WTC11 (cell line): Measurements from ENCODE around the gene SNAP29. TPM values are rescaled to one million over a fixed set of nuclear protein-coding genes. Genes with fewer than 3 reads are reported as not detected.
"Not testable (repeated sequence)": the region's sequence is repeated elsewhere in the genome, so short reads cannot be mapped to it uniquely, and the experiment has no call there.

ENCODE experiments used
- ATAC-seq: fragments of 200-7000 bp; cut with Tn5 transposase; 2 replicates; pipeline ENCODE4 v1.10.0; 2021; ENCODE audit warnings: mild to moderate bottlenecking, moderate library complexity
- CTCF ChIA-PET: fragments of 300-600 bp; sonication (Branson Sonifier 250); formaldehyde crosslinking; loops from one replicate; lab custom pipeline; 2021; ENCODE audit warnings: antibody characterized with exemption; lab: Charles Lee
- POLR2A ChIA-PET: fragments of 350-600 bp; sonication (Branson Sonifier 250); formaldehyde crosslinking; loops from one replicate; lab custom pipeline; 2021; ENCODE audit warnings: antibody characterized with exemption; lab: Charles Lee
- DNase-seq: peaks from one replicate; pipeline ENCODE4 v3.0.0; 2021; ENCODE audit warnings: low spot score
- H3K27ac Mint-ChIP-seq: 2 replicates; pipeline ENCODE4 v1.8.0; 2021; ENCODE audit warnings: mixed read lengths
- H3K27me3 Mint-ChIP-seq: 2 replicates; pipeline ENCODE4 v1.8.0; 2021; ENCODE audit warnings: low read depth, mild to moderate bottlenecking, moderate library complexity, mixed read lengths
- H3K36me3 Mint-ChIP-seq: 2 replicates; pipeline ENCODE4 v1.8.0; 2021; ENCODE audit warnings: mixed read lengths
- H3K4me1 Mint-ChIP-seq: 2 replicates; pipeline ENCODE4 v1.8.0; 2022; ENCODE audit warnings: mixed read lengths
- H3K4me3 Mint-ChIP-seq: 2 replicates; pipeline ENCODE4 v1.8.0; 2021; ENCODE audit warnings: mild to moderate bottlenecking, moderate library complexity, mixed read lengths
- H3K9me3 Mint-ChIP-seq: 2 replicates; pipeline ENCODE4 v1.8.0; 2021; ENCODE audit warnings: mixed read lengths
- GTF2I ChIP-seq: fragments of 250-450 bp; sonication (Bioruptor Pico); conservative IDR thresholded peaks from 2 replicates; pipeline ENCODE4 v1.4.0; 2021; ENCODE audit warnings: mild to moderate bottlenecking
- RELA ChIP-seq: sonication (generic); formaldehyde crosslinking; IDR thresholded peaks from 2 replicates; pipeline ENCODE4 v1.8.1; 2022; ENCODE audit warnings: missing genetic modification reagents, mild to moderate bottlenecking, borderline replicate concordance
- ZNF263 ChIP-seq: sonication (generic); formaldehyde crosslinking; IDR thresholded peaks from 2 replicates; pipeline ENCODE4 v1.8.1; 2022; ENCODE audit warnings: low read depth, mild to moderate bottlenecking, moderate library complexity, missing genetic modification reagents
- ZNF416 ChIP-seq: fragments of 250-450 bp; sonication (Bioruptor Pico); IDR thresholded peaks from 2 replicates; pipeline ENCODE4 v1.9.0; 2021; ENCODE audit warnings: mild to moderate bottlenecking, inconsistent platforms
- total RNA-seq: library from RNA; stranded (reverse); gene quantifications from 3 replicates; pipeline ENCODE4 v1.2.3, GENCODE V29; 2021
- TF ChIP-seq, protein P1 (sequence below): sonication (generic); formaldehyde crosslinking; IDR thresholded peaks from 2 replicates; pipeline ENCODE4 v1.8.1; 2022; ENCODE audit warnings: mild to moderate bottlenecking, moderate library complexity, missing genetic modification reagents
- TF ChIP-seq, protein P2 (sequence below): sonication (generic); formaldehyde crosslinking; IDR thresholded peaks from 2 replicates; pipeline ENCODE4 v1.8.0; 2023; ENCODE audit warnings: missing genetic modification reagents, mild to moderate bottlenecking, borderline replicate concordance
- TF ChIP-seq, protein P3 (sequence below): sonication (generic); formaldehyde crosslinking; conservative IDR thresholded peaks from 2 replicates; pipeline ENCODE4 v1.8.1; 2023; ENCODE audit warnings: mild to moderate bottlenecking, low read depth, missing genetic modification reagents, moderate library complexity
- TF ChIP-seq, protein P4 (sequence below): sonication (generic); formaldehyde crosslinking; IDR thresholded peaks from 2 replicates; pipeline ENCODE4 v1.8.1; 2022; ENCODE audit warnings: low read depth, missing genetic modification reagents, borderline replicate concordance
- TF ChIP-seq, protein P5 (sequence below): sonication (generic); formaldehyde crosslinking; IDR thresholded peaks from 2 replicates; pipeline ENCODE4 v1.8.1; 2022; ENCODE audit warnings: missing genetic modification reagents, borderline replicate concordance

Gene SNAP29
- total RNA-seq, 1 experiment from 2014 or later, result 14.7 TPM

DNA sequence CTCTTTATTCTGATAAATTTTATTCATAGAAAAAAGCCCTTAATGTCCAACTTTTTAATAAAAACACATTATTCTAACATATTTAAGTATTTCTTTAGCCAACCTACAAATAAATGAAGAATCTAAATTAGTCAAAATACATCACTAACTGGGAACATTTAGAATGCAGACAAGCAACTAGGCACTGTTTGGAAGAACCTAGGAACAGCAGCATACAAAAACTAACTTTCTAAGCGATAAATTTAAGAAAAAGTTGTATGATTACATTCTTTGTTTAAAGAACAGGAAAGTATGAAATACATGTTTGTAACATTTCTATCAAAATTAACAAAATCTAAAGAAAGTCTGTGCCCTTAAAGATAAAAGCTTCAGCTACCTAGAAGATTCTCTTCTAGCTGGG lies 35.5 kb upstream of the SNAP29 start (continued):
- TF ChIP-seq, protein P1, sequence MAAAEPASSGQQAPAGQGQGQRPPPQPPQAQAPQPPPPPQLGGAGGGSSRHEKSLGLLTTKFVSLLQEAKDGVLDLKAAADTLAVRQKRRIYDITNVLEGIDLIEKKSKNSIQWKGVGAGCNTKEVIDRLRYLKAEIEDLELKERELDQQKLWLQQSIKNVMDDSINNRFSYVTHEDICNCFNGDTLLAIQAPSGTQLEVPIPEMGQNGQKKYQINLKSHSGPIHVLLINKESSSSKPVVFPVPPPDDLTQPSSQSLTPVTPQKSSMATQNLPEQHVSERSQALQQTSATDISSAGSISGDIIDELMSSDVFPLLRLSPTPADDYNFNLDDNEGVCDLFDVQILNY (CRISPR knock-in tag), result no peak

DNA sequence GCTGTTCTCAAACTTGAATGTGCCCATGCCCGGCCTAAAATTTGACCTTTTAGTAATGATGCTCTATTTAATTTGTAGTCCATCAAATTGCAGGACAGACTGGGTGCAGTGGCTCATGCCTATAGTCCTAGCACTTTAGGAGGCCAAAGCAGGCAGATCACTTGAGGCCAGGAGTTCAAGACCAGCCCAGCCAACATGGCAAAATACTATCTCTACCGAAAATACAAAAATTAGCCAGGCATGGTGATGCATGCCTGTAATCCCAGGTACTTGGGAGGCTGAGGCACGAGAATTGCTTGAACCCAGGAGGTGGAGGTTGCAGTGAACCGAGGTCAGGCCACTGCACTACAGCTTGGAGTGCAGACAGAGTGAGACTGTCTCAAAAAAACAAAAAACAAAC lies 33.6 kb upstream of the SNAP29 start:
- not testable (repeated sequence) for H3K4me3 Mint-ChIP-seq, H3K27me3 Mint-ChIP-seq, ATAC-seq, H3K4me1 Mint-ChIP-seq, DNase-seq, H3K9me3 Mint-ChIP-seq, H3K27ac Mint-ChIP-seq, H3K36me3 Mint-ChIP-seq
- POLR2A ChIA-PET, result interaction anchor here (0.6 kb wide), 1 partner anchor 24 kb away, joined by 3 read pairs; no protein-coding TSS in a partner anchor
- CTCF ChIA-PET, result interaction anchor here (1.3 kb wide), 1 partner anchor 60 kb away, joined by 6 read pairs; no protein-coding TSS in a partner anchor

DNA sequence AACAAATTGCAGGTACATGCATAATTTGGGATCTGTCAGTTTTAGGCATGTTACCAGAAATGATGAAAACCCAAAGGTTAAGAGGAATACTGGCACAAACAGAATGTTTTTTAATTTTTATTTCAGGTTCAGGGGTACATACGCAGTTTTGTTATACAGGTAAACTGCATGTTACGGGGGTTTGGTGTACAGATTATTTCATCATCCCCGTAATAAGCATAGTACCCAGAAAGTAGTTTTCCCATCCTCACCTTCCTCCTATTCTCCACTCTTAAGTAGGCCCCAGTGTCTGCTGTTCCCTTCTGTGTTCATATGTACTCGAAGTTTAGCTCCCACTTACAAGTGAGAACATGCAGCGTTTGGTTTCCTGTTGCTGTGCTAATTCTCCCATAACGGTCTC lies 33.2 kb upstream of the SNAP29 start:
- no peak overlapping the region for H3K4me3 Mint-ChIP-seq
- no peaks in the 10 kb centered on the region for H3K27me3 Mint-ChIP-seq
- H3K27ac Mint-ChIP-seq, result no peak overlapping the region
- peaks cover 3% of the 10 kb centered on the region; the same call in 1 of the 2 replicates for H3K36me3 Mint-ChIP-seq
- H3K9me3 Mint-ChIP-seq, result no peaks in the 10 kb centered on the region
- no peak for ATAC-seq
- POLR2A ChIA-PET, result interaction anchor here (0.6 kb wide), 1 partner anchor 25 kb away, joined by 3 read pairs; no protein-coding TSS in a partner anchor
- DNase-seq, result no peak
- CTCF ChIA-PET, result no interaction called here
- TF ChIP-seq ZNF416 (CRISPR knock-in tag), result no peak
- TF ChIP-seq, protein P2, sequence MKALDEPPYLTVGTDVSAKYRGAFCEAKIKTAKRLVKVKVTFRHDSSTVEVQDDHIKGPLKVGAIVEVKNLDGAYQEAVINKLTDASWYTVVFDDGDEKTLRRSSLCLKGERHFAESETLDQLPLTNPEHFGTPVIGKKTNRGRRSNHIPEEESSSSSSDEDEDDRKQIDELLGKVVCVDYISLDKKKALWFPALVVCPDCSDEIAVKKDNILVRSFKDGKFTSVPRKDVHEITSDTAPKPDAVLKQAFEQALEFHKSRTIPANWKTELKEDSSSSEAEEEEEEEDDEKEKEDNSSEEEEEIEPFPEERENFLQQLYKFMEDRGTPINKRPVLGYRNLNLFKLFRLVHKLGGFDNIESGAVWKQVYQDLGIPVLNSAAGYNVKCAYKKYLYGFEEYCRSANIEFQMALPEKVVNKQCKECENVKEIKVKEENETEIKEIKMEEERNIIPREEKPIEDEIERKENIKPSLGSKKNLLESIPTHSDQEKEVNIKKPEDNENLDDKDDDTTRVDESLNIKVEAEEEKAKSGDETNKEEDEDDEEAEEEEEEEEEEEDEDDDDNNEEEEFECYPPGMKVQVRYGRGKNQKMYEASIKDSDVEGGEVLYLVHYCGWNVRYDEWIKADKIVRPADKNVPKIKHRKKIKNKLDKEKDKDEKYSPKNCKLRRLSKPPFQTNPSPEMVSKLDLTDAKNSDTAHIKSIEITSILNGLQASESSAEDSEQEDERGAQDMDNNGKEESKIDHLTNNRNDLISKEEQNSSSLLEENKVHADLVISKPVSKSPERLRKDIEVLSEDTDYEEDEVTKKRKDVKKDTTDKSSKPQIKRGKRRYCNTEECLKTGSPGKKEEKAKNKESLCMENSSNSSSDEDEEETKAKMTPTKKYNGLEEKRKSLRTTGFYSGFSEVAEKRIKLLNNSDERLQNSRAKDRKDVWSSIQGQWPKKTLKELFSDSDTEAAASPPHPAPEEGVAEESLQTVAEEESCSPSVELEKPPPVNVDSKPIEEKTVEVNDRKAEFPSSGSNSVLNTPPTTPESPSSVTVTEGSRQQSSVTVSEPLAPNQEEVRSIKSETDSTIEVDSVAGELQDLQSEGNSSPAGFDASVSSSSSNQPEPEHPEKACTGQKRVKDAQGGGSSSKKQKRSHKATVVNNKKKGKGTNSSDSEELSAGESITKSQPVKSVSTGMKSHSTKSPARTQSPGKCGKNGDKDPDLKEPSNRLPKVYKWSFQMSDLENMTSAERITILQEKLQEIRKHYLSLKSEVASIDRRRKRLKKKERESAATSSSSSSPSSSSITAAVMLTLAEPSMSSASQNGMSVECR (CRISPR knock-in tag), result no peak
- TF ChIP-seq, protein P1 (CRISPR knock-in tag), result no peak
- peaks cover 6% of the 10 kb centered on the region; the same call in 1 of the 2 replicates for H3K4me1 Mint-ChIP-seq

DNA sequence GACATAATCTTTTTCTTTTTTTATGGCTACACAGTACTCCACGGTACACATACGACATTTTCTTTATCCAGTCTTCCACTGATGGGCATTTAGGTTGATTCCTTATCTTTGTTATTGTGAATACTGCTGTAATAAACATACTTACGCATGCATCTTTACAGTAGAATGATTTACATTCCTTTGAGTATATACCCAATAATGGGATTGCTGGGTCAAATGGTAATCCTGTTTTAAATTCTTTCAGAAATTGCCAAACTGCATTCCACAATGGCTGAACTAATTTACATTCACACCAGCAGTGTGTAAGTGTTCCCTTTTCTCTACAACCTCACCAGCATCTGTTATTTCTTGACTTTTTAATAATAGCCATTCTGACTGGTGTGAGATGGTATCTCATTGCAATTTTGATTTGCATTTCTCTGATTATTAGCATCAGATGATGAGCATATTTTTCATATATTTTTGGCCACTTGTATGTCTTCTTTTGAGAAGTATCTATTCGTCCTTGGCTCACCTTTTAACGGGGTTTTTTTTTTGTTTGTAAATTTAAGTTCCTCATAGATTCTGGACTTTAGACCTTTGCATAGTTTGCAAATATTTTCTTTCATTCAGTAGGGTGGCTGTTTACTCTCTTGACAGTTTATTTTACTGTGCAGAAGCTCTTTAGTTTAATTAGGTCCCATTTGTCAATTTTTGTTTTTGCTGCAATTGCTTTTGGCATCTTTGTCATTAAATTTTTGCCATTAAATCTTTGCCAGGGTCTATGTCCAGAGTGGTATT lies 32.2 kb upstream of the SNAP29 start:
- H3K27me3 Mint-ChIP-seq, ATAC-seq, POLR2A ChIA-PET, H3K36me3 Mint-ChIP-seq, DNase-seq, H3K4me3 Mint-ChIP-seq, H3K9me3 Mint-ChIP-seq, H3K4me1 Mint-ChIP-seq: not testable (repeated sequence)
- CTCF ChIA-PET, result interaction anchor here (1.3 kb wide), 1 partner anchor 23 kb away, joined by 4 read pairs; no protein-coding TSS in a partner anchor
- 0 out of 2 replicates have a peak overlapping the region, but pooled peaks have one; percentile 30 for H3K27ac Mint-ChIP-seq

DNA sequence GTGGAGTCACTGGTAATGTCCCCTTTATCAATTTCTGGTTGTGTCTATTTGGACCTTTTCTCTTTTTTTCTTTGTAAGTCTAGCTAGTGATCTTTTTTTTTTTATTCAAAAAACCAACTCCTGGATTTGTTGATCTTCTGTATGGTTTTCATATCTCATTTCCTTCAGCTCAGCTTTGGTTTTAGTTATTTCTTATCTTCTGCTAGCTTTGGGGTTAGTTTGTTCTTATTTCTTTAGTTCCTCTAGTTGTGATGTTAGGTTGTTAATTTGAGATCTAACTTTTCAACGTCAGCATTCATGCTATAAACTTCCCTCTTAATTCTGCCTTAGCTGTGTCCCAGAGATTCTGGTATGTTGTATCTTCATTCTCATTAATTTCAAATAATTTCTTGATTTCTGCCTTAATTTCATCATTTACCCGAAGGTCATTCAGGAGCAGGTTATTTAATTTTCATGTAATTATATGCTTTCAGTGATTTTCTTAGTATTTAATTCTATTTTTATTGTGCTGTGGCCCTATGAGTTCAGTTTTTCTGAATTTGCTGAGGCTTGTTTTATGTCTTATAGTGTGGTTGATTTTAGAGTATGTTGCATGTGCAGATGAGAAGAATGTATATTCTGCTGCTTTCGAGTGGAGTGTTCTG lies 29.2 kb upstream of the SNAP29 start:
- ATAC-seq (no peak), DNase-seq (no peak)
- peaks cover 8% of the 10 kb centered on the region for H3K36me3 Mint-ChIP-seq
- POLR2A ChIA-PET, result no interaction called here
- no peaks in the 10 kb centered on the region for H3K9me3 Mint-ChIP-seq
- no peaks in the 10 kb centered on the region for H3K27me3 Mint-ChIP-seq
- no peak overlapping the region for H3K27ac Mint-ChIP-seq
- H3K4me1 Mint-ChIP-seq, result peaks cover 6% of the 10 kb centered on the region; the same call in 1 of the 2 replicates
- no peak overlapping the region for H3K4me3 Mint-ChIP-seq
- CTCF ChIA-PET, result no interaction called here
- TF ChIP-seq, protein P3, sequence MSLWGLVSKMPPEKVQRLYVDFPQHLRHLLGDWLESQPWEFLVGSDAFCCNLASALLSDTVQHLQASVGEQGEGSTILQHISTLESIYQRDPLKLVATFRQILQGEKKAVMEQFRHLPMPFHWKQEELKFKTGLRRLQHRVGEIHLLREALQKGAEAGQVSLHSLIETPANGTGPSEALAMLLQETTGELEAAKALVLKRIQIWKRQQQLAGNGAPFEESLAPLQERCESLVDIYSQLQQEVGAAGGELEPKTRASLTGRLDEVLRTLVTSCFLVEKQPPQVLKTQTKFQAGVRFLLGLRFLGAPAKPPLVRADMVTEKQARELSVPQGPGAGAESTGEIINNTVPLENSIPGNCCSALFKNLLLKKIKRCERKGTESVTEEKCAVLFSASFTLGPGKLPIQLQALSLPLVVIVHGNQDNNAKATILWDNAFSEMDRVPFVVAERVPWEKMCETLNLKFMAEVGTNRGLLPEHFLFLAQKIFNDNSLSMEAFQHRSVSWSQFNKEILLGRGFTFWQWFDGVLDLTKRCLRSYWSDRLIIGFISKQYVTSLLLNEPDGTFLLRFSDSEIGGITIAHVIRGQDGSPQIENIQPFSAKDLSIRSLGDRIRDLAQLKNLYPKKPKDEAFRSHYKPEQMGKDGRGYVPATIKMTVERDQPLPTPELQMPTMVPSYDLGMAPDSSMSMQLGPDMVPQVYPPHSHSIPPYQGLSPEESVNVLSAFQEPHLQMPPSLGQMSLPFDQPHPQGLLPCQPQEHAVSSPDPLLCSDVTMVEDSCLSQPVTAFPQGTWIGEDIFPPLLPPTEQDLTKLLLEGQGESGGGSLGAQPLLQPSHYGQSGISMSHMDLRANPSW (CRISPR knock-in tag), result no peak
- TF ChIP-seq, protein P4, sequence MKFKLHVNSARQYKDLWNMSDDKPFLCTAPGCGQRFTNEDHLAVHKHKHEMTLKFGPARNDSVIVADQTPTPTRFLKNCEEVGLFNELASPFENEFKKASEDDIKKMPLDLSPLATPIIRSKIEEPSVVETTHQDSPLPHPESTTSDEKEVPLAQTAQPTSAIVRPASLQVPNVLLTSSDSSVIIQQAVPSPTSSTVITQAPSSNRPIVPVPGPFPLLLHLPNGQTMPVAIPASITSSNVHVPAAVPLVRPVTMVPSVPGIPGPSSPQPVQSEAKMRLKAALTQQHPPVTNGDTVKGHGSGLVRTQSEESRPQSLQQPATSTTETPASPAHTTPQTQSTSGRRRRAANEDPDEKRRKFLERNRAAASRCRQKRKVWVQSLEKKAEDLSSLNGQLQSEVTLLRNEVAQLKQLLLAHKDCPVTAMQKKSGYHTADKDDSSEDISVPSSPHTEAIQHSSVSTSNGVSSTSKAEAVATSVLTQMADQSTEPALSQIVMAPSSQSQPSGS, result no peak
- no peak for TF ChIP-seq RELA
- TF ChIP-seq GTF2I (CRISPR knock-in tag), result no peak
- TF ChIP-seq ZNF263, result no peak
- TF ChIP-seq, protein P5, sequence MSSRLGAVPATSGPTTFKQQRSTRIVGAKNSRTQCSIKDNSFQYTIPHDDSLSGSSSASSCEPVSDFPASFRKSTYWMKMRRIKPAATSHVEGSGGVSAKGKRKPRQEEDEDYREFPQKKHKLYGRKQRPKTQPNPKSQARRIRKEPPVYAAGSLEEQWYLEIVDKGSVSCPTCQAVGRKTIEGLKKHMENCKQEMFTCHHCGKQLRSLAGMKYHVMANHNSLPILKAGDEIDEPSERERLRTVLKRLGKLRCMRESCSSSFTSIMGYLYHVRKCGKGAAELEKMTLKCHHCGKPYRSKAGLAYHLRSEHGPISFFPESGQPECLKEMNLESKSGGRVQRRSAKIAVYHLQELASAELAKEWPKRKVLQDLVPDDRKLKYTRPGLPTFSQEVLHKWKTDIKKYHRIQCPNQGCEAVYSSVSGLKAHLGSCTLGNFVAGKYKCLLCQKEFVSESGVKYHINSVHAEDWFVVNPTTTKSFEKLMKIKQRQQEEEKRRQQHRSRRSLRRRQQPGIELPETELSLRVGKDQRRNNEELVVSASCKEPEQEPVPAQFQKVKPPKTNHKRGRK (CRISPR knock-in tag), result no peak
